NCI-H524 treated with DMSO at 0.1 percent for 48 hours (cell line): Measurements from ENCODE around the gene ASAP2.

ENCODE experiments used
- DNase-seq: peaks from one replicate; lab custom pipeline; 2025; lab: John Stamatoyannopoulos, UW

The ASAP2 gene

DNA sequence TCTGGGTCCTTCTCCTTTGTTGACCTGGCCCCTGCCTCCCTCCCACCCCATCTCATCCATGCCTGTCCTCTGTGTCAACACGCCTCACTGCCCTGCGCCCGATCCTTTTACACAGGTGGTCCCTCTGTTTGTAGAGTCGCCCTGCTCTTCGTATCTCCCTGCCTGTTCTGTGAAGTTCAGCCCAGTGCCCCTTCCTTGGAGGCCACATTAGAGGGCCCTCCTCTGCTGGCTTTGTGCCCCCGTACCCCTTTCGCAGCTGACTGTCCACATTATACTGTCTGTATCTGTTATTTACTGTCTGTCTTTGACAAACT is 25.5 kb downstream of the ASAP2 start:
- DNase-seq, result no peak

DNA sequence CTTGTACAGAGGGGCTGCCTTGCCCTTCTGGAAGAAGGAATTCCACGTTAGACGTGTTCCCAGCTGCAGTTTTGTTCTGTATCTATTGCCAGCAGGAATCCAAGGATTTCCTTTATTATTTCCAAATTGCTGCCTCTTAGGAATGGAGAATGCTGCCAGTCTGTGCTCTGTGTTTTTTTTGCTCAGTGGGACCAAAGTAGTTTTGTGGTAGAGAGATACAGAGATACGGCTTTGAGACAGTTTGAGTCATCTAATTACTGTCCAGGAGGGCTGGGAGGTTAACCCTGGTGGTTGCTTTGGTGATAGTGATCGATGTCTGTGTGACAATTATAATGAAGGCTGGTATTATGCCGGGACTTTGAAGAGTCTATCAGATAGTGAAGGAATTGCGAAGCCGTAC is 26.3 kb downstream of the ASAP2 start:
- DNase-seq, result no peak

DNA sequence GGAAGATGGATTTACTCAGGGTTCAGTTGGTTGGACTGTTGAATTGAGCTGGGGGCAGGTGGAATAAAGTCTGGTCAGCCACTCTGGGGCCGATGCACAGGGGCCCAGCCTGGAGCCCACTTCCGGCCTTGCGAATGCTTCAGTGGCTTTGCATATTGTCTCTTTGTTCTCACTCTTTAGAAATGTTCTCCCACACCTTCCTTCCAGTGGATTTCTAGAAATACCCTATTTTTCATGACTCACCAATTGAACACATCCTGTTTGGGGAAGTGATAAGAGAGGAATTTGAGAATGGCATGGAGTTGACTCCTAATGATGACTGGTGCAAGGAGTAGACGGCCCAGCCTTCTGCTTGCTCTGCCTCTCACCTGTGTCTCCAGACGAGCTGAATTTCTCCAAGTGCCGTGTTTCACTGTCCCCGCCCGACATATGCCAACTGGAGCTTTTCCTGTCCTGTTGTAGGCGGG is 28.1 kb downstream of the ASAP2 start:
- no peak for DNase-seq

GRCh38 chr2:9235147-9236044 is 28.8 kb downstream of the ASAP2 start:
- DNase-seq, result no peak

DNA sequence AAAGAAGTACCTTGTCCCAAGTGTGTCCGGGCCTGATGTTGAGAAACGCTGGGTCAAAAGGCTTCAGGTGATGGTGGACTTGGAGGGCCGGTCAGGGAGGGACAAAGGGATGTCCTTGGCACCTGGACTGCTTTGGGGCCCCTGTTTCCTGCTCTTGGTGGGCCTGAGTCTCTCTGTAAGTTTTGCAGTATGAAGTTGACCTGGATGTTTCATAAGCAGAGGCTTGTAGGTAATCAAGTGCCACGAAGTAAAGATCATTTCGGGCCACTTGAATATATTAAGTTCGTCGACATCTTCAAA is 29.4 kb downstream of the ASAP2 start:
- DNase-seq, result no peak

DNA sequence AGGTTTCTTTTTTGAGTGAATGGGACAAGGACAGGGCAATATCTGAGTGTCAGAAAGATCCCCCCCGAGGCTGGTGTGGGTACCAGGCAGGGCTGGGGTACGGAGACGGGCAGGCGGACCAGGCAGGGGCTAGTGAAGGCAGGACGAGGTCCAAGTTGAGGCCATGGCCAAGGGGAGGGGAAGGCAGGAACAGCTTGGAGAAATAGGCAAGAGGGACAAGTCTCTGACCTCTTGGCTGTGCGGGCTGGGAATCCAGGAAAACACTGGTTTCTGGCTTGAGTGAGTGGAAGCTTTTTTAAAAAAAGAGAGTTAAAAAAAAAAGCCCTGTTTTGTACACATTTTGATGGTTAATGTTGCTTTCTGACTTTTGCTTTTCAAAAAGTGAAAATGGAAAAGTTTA is 30.3 kb downstream of the ASAP2 start:
- DNase-seq, result no peak

DNA sequence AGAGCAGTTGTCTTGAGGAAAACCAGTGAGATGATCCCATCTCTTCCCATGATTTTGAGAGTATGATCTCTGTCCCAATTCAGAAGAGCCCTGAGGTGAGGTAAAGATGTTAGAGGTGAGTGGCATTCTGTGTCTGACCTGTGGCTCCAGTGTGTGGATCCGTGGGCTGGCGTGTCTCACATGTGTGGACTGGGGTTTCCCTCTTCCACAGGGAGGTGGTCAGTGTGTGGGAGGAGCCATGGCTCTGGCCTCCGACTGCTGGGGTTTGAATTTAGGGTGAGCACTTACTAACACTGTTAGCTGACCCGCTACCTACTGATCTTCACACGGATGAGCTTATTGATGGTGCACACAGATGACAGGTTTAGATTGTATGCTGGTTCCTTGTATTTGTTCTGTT is 31.2 kb downstream of the ASAP2 start:
- no peak for DNase-seq

DNA sequence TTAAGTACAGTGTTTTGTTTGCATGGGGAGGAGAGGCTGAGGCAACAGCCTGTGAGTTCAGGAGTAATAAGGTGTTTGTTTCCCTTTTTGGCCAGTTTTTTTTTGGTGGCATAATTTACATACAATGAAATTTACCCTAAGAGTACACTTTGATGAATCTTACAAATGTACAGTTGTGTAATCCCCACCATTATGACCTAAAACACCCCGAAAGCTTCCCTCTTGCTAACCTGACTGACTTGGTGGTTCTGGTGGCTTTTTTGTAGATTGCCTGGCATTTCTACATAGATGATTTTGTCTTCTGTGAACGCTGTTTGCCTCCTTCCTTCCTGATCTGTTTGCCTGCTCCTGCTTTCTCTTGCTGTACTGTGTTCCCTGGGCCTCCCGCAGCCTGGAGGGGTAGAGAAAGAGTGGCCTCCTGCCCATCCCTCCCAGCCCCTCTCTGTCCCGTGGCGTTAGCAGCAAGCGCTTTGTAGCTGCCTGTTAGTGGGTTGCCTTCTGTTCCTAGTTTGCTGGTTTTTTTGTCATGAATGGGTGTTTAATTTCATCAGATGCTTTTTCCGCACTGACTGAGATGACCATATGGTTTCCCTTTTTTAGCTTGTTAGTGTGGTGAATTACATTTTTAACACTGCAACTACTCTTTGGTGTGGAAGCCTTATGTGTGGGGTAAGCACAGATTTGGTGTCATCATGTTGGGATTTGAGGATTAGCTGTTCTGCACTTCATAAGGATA is 32.1 kb downstream of the ASAP2 start:
- peak; percentile 98 for DNase-seq

DNA sequence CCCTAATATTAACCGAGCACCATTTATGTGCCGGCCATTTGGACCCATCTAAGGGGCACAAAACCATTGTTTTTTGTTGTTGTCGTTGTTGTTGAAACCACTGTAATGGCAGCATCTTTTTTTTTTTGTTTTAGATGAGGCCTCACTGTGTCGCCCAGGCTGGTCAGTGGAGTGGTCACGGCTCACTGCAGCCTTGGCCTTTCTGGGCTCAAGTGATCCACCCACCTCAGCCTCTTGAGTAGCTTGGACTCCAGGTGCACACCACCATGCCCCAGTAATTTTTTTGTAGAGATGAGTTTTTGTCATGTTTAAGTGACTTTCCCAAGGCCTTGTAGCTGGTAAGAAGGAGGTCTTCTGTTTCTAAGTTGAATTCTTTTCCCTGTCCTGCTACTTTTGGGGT is 33.0 kb downstream of the ASAP2 start:
- no peak for DNase-seq

GRCh38 chr2:9240745-9241144 is 34.1 kb downstream of the ASAP2 start:
- DNase-seq, result no peak

- DNase-seq, result no peak
These were observed 34.6 kb downstream of the ASAP2 start for GRCh38 chr2:9241233-9241632.

- no peak for DNase-seq
These were observed 36.7 kb downstream of the ASAP2 start for GRCh38 chr2:9243357-9243756.

DNA sequence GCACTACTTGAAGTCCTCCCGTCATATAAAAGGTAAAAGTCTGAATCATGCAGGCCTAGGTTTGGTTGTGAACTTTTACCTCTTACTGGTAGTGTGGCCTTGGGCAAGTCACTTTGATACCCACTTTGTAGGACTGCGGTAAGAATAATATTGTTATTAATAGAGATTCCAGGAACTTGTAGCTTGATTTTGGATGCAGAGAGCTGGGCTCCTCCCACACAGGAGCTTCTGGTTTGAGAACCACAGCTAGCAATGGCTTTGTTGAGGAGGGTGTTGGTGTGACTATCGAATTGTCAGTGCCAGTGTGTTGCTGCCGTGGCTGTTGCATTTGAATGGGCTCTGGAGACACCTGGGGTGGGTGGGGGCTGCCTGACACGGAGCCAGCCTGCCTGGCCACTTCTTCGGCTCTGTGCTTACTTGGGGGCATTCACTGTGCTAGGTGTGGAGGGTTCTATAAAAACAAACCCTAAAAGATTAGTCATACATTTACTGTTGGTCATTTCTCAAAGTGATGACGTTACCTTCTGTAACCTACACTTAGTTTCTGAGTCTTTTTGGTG is 38.5 kb downstream of the ASAP2 start:
- DNase-seq, result no peak

- peak; percentile 94 for DNase-seq
These were observed 40.6 kb downstream of the ASAP2 start for GRCh38 chr2:9247177-9247576.

GRCh38 chr2:9247786-9248185 is 41.2 kb downstream of the ASAP2 start:
- peak; percentile 83 for DNase-seq

GRCh38 chr2:9248363-9248762 is 41.8 kb downstream of the ASAP2 start:
- DNase-seq, result no peak

GRCh38 chr2:9249020-9249800 is 42.6 kb downstream of the ASAP2 start:
- DNase-seq, result no peak

DNA sequence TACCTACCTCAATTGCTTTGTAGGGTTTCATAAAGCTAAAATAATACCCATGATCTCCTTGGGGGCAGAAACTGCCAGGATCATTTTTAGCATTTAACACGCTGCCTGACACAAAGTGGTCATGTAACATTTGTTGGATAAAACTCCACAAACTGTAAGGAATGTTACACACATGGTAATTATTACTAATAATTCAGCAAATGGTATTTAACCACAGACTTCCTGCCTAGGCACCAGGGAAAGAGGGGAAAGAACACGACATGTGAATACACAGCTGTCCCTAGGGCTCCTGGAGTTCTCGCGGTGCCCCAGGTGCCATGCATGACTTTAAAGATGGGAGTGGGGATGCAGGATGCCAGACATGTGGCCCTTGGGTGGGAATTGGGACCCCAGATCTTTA is 43.5 kb downstream of the ASAP2 start:
- DNase-seq, result no peak

- no peak for DNase-seq
These were observed 44.0 kb downstream of the ASAP2 start for GRCh38 chr2:9250498-9251153.

- DNase-seq, result no peak
These were observed 44.8 kb downstream of the ASAP2 start for GRCh38 chr2:9251154-9252001.

- DNase-seq, result no peak
These were observed 45.4 kb downstream of the ASAP2 start for GRCh38 chr2:9252002-9252357.
